CD4-positive, alpha-beta T cell (primary cell): ENCODE data around the gene APOB. TPM values are rescaled to one million over a fixed set of nuclear protein-coding genes. Genes with fewer than 3 reads are reported as not detected.

Experiments used
- ATAC-seq: fragments of 200-7000 bp; cut with Tn5 transposase; one replicate; pipeline ENCODE4 v1.10.0; 2022; ENCODE audit warnings: mild to moderate bottlenecking; ENCODE audit not compliant: poor library complexity
- CTCF ChIA-PET: fragments of 350-600 bp; sonication (Branson Sonifier 250); formaldehyde crosslinking; loops from one replicate; lab custom pipeline; 2021; ENCODE audit warnings: antibody characterized with exemption, inconsistent platforms; lab: Charles Lee
- POLR2A ChIA-PET: fragments of 350-600 bp; sonication (Branson Sonifier 250); formaldehyde crosslinking; loops from one replicate; lab custom pipeline; 2021; ENCODE audit warnings: antibody characterized with exemption, inconsistent platforms; lab: Charles Lee
- DNase-seq, 14 experiments: peaks; one replicate each; pipeline ENCODE4 v3.0.0-alpha.2; 2013 to 2020; ENCODE audit warnings: mixed read lengths in 2 of 14
- H3K27ac ChIP-seq, 2 donors: one replicate each; pipeline versions ENCODE4 v1.5.1 to v1.7.0; 2013; ENCODE audit warnings: low read length in 2 of 2, low read depth in 1 of 2, mild to moderate bottlenecking in 1 of 2
- H3K27me3 ChIP-seq, 2 experiments: 1 replicate in 1 of 2; 2 replicates in 1 of 2; pipeline versions ENCODE4 v1.6.1 to v1.7.0; 2013; ENCODE audit warnings: low read length in 2 of 2, control low read depth in 1 of 2, mild to moderate bottlenecking in 1 of 2, moderate library complexity in 1 of 2; ENCODE audit not compliant: insufficient read depth in 2 of 2, control insufficient read depth in 1 of 2
- H3K36me3 ChIP-seq: one replicate; pipeline ENCODE4 v1.6.1; 2013; ENCODE audit warnings: low read length, control low read depth; ENCODE audit not compliant: insufficient read depth
- H3K4me1 ChIP-seq: one replicate; pipeline ENCODE4 v1.6.1; 2013; ENCODE audit warnings: low read length, control low read depth; ENCODE audit not compliant: insufficient read depth
- H3K4me3 ChIP-seq: one replicate; pipeline ENCODE4 v1.5.1; 2013; ENCODE audit warnings: mild to moderate bottlenecking, low read length, moderate library complexity
- H3K9me3 ChIP-seq, 2 experiments: 1 replicate in 1 of 2; 2 replicates in 1 of 2; pipeline versions ENCODE4 v1.6.1 to v1.7.0; 2013; ENCODE audit warnings: low read length in 2 of 2, mild to moderate bottlenecking in 2 of 2, control low read depth in 1 of 2, moderate library complexity in 1 of 2; ENCODE audit not compliant: control insufficient read depth in 1 of 2, insufficient read depth in 1 of 2
- H3K27ac Mint-ChIP-seq: one replicate; pipeline ENCODE4 v1.8.0; 2020; ENCODE audit warnings: mixed read lengths
- H3K27me3 Mint-ChIP-seq: one replicate; pipeline ENCODE4 v1.8.0; 2021; ENCODE audit warnings: mixed read lengths
- H3K36me3 Mint-ChIP-seq: one replicate; pipeline ENCODE4 v1.8.0; 2021; ENCODE audit warnings: low read depth, mixed read lengths
- H3K4me1 Mint-ChIP-seq: one replicate; pipeline ENCODE4 v1.8.0; 2021; ENCODE audit warnings: low read depth, mixed read lengths
- H3K4me3 Mint-ChIP-seq: one replicate; pipeline ENCODE4 v1.8.0; 2020; ENCODE audit warnings: mild to moderate bottlenecking, mixed read lengths
- H3K9me3 Mint-ChIP-seq: one replicate; pipeline ENCODE4 v1.8.0; 2020; ENCODE audit warnings: mixed read lengths
- CTCF ChIP-seq: fragments of 200-600 bp; IDR thresholded peaks from one replicate; pipeline ENCODE4 v1.8.0; 2022; ENCODE audit warnings: antibody characterized with exemption, mild to moderate bottlenecking
- intact Hi-C, 2 experiments: fragments of 100-400 bp; cut with DNase I in 1 of 2; cut with micrococcal nuclease in 1 of 2; formaldehyde crosslinking; loops; one replicate each; pipeline versions ENCODE4 v1.15.1 to v1.9.0; 2023 to 2025; cut with DNase I, micrococcal nuclease
- total RNA-seq, 174 experiments: library from RNA in 2 of 174; stranded (reverse) in 2 of 174; gene quantifications; one replicate each; pipeline ENCODE4 v1.2.3 and lab custom pipeline; 2021 to 2026

APOB gene
- total RNA-seq, 2 experiments from 2014 or later = not detected

GRCh38 chr2:21020031-21020667 lies 23.7 kb downstream of the APOB start:
- TF ChIP-seq CTCF = no peak
- intact Hi-C loops = no loop called here
- Histone ChIP-seq H3K36me3 (no peaks in the 10 kb centered on the region), H3K27ac (no peak overlapping the region), H3K9me3 (no peaks in the 10 kb centered on the region), H3K4me3 (no peak overlapping the region), H3K4me1 (no peaks in the 10 kb centered on the region), H3K27me3 (no peaks in the 10 kb centered on the region)
- H3K27me3 Mint-ChIP-seq = peaks cover 17% of the 10 kb centered on the region
- H3K27ac Mint-ChIP-seq = no peak overlapping the region
- CTCF ChIA-PET = no interaction called here
- no peaks in the 10 kb centered on the region for H3K4me1 Mint-ChIP-seq
- no peaks in the 10 kb centered on the region for H3K9me3 Mint-ChIP-seq
- DNase-seq = no peak
- ATAC-seq = no peak
- no peak overlapping the region for H3K4me3 Mint-ChIP-seq
- POLR2A ChIA-PET = no interaction called here
- H3K36me3 Mint-ChIP-seq = no peaks in the 10 kb centered on the region

- no peak for DNase-seq
- Histone ChIP-seq H3K4me1 (no peaks in the 10 kb centered on the region), H3K27ac (no peak overlapping the region), H3K4me3 (no peak overlapping the region), H3K27me3 (no peaks in the 10 kb centered on the region), H3K36me3 (no peaks in the 10 kb centered on the region), H3K9me3 (no peaks in the 10 kb centered on the region)
- ChIA-PET CTCF (no interaction called here), POLR2A (no interaction called here)
- Mint-ChIP-seq H3K4me3 (no peak overlapping the region), H3K27me3 (peaks cover 20% of the 10 kb centered on the region), H3K36me3 (no peaks in the 10 kb centered on the region), H3K4me1 (no peaks in the 10 kb centered on the region), H3K9me3 (no peaks in the 10 kb centered on the region), H3K27ac (no peak overlapping the region)
- ATAC-seq = no peak
- intact Hi-C loops = no loop called here
- no peak for TF ChIP-seq CTCF
Observed at GRCh38 chr2:21019678-21020021, 24.2 kb downstream of the APOB start.

GRCh38 chr2:21019000-21019677 lies 24.7 kb downstream of the APOB start:
- H3K27me3 ChIP-seq = no peaks in the 10 kb centered on the region
- no peak overlapping the region for H3K4me3 ChIP-seq
- Mint-ChIP-seq H3K9me3 (no peaks in the 10 kb centered on the region), H3K27me3 (peaks cover 20% of the 10 kb centered on the region), H3K4me3 (no peak overlapping the region), H3K36me3 (no peaks in the 10 kb centered on the region), H3K27ac (no peak overlapping the region), H3K4me1 (no peaks in the 10 kb centered on the region)
- H3K9me3 ChIP-seq = no peaks in the 10 kb centered on the region
- no peak for DNase-seq
- no peak overlapping the region for H3K27ac ChIP-seq
- ATAC-seq = no peak
- no peaks in the 10 kb centered on the region for H3K4me1 ChIP-seq
- TF ChIP-seq CTCF = no peak
- POLR2A ChIA-PET = no interaction called here
- CTCF ChIA-PET = no interaction called here
- no peaks in the 10 kb centered on the region for H3K36me3 ChIP-seq
- intact Hi-C loops = no loop called here
